ENCODE measurements around the gene PPARG. TPM values are rescaled to one million over a fixed set of nuclear protein-coding genes. Genes with fewer than 3 reads are reported as not detected.
"Not testable (repeated sequence)": the region's sequence is repeated elsewhere in the genome, so short reads cannot be mapped to it uniquely, and the experiment has no call there.

PPARG gene
- total RNA-seq, 4 donors from 2014 or later = 16.9 to 146 (median 117) TPM

DNA sequence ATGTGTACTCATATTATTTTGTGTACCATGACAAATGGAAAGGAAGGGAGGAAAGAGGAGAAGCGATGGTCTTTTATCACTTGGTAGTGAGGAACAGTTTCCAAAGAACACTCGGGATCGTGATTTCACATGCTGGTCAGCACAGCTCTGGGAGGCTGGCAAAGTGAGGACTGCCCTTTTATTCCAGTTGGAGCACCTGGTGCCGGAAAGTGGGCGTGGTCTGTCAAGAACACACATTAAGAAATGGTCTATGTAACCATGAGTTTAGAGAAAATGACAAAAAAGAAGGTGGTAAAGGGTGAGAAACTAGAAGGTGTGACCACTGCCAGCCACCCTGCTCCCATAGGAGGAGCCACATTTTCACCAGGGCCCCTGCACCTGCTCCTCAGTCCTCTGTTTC is 188.4 kb downstream of the PPARG start:
- TF ChIP-seq EP300 (IDR thresholded peaks at IDR 0.05; ENCODE audit: low read depth) (no peak), POLR2A (IDR thresholded peaks at IDR 0.05) (no peak), POLR2AphosphoS5 (IDR thresholded peaks at IDR 0.05) (no peak)
- TF ChIP-seq, protein P1, sequence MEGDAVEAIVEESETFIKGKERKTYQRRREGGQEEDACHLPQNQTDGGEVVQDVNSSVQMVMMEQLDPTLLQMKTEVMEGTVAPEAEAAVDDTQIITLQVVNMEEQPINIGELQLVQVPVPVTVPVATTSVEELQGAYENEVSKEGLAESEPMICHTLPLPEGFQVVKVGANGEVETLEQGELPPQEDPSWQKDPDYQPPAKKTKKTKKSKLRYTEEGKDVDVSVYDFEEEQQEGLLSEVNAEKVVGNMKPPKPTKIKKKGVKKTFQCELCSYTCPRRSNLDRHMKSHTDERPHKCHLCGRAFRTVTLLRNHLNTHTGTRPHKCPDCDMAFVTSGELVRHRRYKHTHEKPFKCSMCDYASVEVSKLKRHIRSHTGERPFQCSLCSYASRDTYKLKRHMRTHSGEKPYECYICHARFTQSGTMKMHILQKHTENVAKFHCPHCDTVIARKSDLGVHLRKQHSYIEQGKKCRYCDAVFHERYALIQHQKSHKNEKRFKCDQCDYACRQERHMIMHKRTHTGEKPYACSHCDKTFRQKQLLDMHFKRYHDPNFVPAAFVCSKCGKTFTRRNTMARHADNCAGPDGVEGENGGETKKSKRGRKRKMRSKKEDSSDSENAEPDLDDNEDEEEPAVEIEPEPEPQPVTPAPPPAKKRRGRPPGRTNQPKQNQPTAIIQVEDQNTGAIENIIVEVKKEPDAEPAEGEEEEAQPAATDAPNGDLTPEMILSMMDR (IDR thresholded peaks at IDR 0.05) = no peak
- no peak overlapping the region for H3K4me3 ChIP-seq
- H3K9me3 ChIP-seq = no peaks in the 10 kb centered on the region
- H3K27ac ChIP-seq = peak overlapping the region in 1 of 4 donors; percentile 9
- H3K27me3 ChIP-seq = no peaks in the 10 kb centered on the region
- intact Hi-C loops (cut with DNase I; ENCODE audit: low total_unique reads) = loop anchor here (5.0 kb wide), 1 partner anchor 345 kb away; no protein-coding TSS in a partner anchor
- peak; percentile 59 for DNase-seq
- WGBS, 2 donors (ENCODE audit: low coverage in 1 of 2) = 26 to 72% methylated on average over 4 to 5 of the region's 5 CpGs
- peaks cover 0 to 43% (median 10%) of the 10 kb centered on the region in 4 donors for H3K4me1 ChIP-seq
- no peaks in the 10 kb centered on the region for H3K36me3 ChIP-seq
- in situ Hi-C loops (cut with MboI; ENCODE audit: low pct_ligation_motif_present in 1 of 4, low pct_unique_long_range_greater_than_20kb in 1 of 4, low sequenced_read_pairs in 3 of 4) = loop anchor here in 3 of 4 donors (5.0 to 25.0 kb wide), 4 partner anchors 182 to 352 kb away; no protein-coding TSS in a partner anchor

DNA sequence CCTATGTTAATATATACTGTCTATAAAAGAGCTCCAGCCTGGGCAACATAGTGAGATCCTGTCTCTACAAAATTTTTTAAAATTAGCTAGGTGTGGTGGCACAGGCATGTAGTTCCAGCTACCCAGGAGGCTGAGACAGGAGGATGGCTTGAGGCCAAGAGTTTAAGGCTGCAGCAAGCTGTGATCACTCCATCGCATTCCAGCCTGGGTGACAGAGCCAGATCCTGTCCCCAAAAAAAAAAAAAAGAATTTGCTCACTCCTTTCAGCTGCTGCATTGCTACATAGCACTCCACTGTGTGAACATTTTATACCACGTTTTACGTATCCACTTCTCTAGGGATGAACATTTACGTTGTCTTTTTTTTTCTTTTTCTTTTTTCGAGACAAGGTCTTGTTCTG is 189.5 kb downstream of the PPARG start:
- intact Hi-C loops (cut with DNase I; ENCODE audit: low total_unique reads) (loop anchor here (5.0 kb wide), 1 partner anchor 346 kb away; no protein-coding TSS in a partner anchor), in situ Hi-C loops (cut with MboI; ENCODE audit: low pct_ligation_motif_present in 1 of 4, low pct_unique_long_range_greater_than_20kb in 1 of 4, low sequenced_read_pairs in 3 of 4) (loop anchor here in 3 of 4 donors (5.0 to 25.0 kb wide), 4 partner anchors 184 to 354 kb away; no protein-coding TSS in a partner anchor)
- H3K4me3 ChIP-seq = no peak overlapping the region
- peak overlapping the region; percentile 37 to 90 (median 75) for H3K27ac ChIP-seq
- no peaks in the 10 kb centered on the region for H3K9me3 ChIP-seq
- H3K36me3 ChIP-seq = no peaks in the 10 kb centered on the region
- 76 to 77% methylated on average over 5 of the region's 5 CpGs for WGBS, 2 donors (ENCODE audit: low coverage in 1 of 2)
- DNase-seq = no peak
- TF ChIP-seq, protein P1 (IDR thresholded peaks at IDR 0.05) = no peak
- TF ChIP-seq POLR2A (IDR thresholded peaks at IDR 0.05) = no peak
- TF ChIP-seq EP300 (IDR thresholded peaks at IDR 0.05; ENCODE audit: low read depth) = no peak
- no peak for TF ChIP-seq POLR2AphosphoS5 (IDR thresholded peaks at IDR 0.05)
- peaks cover 0 to 54% (median 17%) of the 10 kb centered on the region in 4 donors for H3K4me1 ChIP-seq
- H3K27me3 ChIP-seq = no peaks in the 10 kb centered on the region

DNA sequence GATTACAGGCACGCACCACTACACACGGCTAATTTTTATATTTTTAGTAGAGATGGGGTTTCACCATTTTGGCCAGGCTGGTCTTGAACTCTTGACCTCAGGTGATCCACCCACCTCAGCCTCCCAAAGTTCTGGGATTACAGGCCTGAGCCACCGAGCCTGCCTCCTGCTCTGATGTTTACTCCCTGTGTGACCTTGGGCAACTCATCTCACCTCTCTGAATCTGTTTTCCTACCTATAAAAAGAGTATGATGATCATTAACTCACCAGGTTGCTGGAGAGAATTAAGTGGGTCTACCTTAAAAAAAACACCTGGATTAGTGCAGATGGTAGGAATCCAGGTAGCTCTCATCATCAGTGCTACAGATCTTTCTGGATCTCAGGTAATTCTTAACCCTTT is 190.3 kb downstream of the PPARG start:
- H3K9me3 ChIP-seq, H3K27me3 ChIP-seq, H3K4me3 ChIP-seq, H3K36me3 ChIP-seq, DNase-seq: not testable (repeated sequence)
- intact Hi-C loops (cut with DNase I; ENCODE audit: low total_unique reads) = loop anchor here (5.0 kb wide), 1 partner anchor 347 kb away; no protein-coding TSS in a partner anchor
- in situ Hi-C loops (cut with MboI; ENCODE audit: low pct_ligation_motif_present in 1 of 4, low pct_unique_long_range_greater_than_20kb in 1 of 4, low sequenced_read_pairs in 3 of 4) = loop anchor here in 3 of 4 donors (5.0 to 25.0 kb wide), 4 partner anchors 184 to 354 kb away; no protein-coding TSS in a partner anchor
- Histone ChIP-seq H3K4me1 (peaks cover 3 to 60% (median 24%) of the 10 kb centered on the region in 4 donors), H3K27ac (peak overlapping the region; percentile 70 to 90 (median 82))
- 67 to 84% methylated on average over 1 to 3 of the region's 3 CpGs for WGBS, 2 donors (ENCODE audit: low coverage in 1 of 2)

DNA sequence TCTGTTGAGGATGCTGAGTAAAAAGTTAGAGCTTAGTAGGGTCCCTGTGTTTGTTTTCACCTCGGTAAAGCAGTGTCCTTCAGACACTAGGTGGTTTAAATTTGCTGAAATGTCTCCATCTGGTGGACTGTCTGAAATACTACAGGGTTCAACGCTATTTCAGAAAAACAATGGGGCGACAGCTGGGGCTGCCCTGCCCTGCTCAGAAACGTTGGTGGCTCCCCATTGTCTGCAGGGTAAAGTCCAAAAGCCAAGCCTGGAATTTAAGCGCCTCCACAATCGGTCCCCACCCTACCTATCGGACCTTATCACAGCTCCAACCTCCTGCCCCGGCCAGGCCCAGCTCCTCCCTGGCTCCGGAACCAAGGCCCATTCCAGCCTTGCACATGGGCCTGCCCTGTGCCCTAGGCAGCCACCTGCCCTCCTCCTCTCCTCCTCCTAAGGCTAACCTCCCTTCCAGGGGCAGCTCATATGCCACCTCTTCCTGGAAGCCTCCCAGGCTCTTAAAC is 191.1 kb downstream of the PPARG start:
- peak; percentile 86 for DNase-seq
- H3K4me3 ChIP-seq = no peak overlapping the region
- peak overlapping the region; percentile 80 to 91 (median 87) for H3K27ac ChIP-seq
- peaks cover 4 to 63% (median 26%) of the 10 kb centered on the region in 4 donors for H3K4me1 ChIP-seq
- no peaks in the 10 kb centered on the region for H3K27me3 ChIP-seq
- intact Hi-C loops (cut with DNase I; ENCODE audit: low total_unique reads) = loop anchor here (5.0 kb wide), 1 partner anchor 348 kb away; no protein-coding TSS in a partner anchor
- H3K36me3 ChIP-seq = no peaks in the 10 kb centered on the region
- TF ChIP-seq POLR2A (IDR thresholded peaks at IDR 0.05) (peak; percentile 36), POLR2AphosphoS5 (IDR thresholded peaks at IDR 0.05) (peak in 2 of 3 donors; percentile 58 to 62), EP300 (IDR thresholded peaks at IDR 0.05; ENCODE audit: low read depth) (no peak)
- TF ChIP-seq, protein P1 (IDR thresholded peaks at IDR 0.05) = peak; percentile 73 to 96 (median 75)
- 9% methylated on average over 9 of the region's 9 CpGs; no CpG with 5 or more reads in 1 of the 2 donors for WGBS, 2 donors (ENCODE audit: low coverage in 1 of 2)
- H3K9me3 ChIP-seq = no peaks in the 10 kb centered on the region
- in situ Hi-C loops (cut with MboI; ENCODE audit: low pct_ligation_motif_present in 1 of 4, low pct_unique_long_range_greater_than_20kb in 1 of 4, low sequenced_read_pairs in 3 of 4) = loop anchor here (5.0 to 25.0 kb wide), 4 partner anchors 185 to 355 kb away; no protein-coding TSS in a partner anchor
